GM21619 (cell line): Measurements from ENCODE around the gene ZSCAN12.

Source experiments
- ATAC-seq: cut with Tn5 transposase; IDR thresholded peaks from one replicate; pipeline ENCODE4 v1.9.1; 2021; ENCODE audit not compliant: unreplicated experiment

The ZSCAN12 gene

GRCh38 chr6:28354688-28355554 is 44.6 kb downstream of the ZSCAN12 start:
- ATAC-seq: no peak

- no peak for ATAC-seq
Observed at GRCh38 chr6:28353981-28354676, 45.4 kb downstream of the ZSCAN12 start.

DNA sequence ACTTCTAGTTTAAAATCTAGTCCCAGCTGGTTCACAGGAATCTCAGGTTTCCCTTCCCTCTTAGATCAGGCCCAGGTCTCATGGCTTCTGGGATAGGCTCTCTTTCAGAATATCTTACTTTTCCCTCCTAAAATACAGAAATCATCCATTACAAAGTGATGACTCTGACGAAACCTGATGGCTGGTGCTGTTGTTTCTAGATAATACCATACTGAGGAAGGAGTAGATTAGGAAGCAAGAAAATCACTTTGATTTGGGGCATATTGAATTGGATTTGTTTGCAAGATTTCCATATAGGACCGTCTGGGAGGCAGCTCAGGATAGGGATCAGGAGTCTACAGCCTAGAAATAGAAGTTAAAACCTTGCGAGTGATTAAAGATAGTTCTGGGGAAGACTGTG is 46.2 kb downstream of the ZSCAN12 start:
- ATAC-seq: no peak

DNA sequence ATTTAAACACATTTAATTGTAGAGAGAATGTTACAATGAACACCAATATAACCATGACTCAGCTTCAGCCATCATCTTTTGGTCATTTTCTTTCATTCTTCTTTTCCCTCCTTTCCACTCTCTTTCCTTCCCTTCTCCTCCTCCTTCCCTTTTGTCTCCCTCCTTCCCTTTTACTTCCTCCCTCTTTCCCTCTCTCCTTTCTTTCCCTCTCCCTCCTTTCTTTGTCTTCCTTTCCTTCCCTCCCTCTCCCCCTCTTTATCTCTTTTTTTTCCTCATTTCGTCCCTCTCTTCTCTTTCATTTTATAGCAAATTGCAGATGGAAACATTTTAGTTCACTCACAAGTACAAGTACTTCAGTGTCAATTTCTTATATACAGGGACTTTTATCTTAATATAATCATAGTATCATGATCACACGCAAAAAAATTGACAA is 48.0 kb downstream of the ZSCAN12 start:
- no peak for ATAC-seq

GRCh38 chr6:28351087-28351486 is 48.5 kb downstream of the ZSCAN12 start:
- no peak for ATAC-seq

GRCh38 chr6:28349892-28350737 is 49.4 kb downstream of the ZSCAN12 start, which contains the start of gene ZKSCAN3:
TSS of gene ZKSCAN3 (plus strand) at chr6:28349947. CDS start at chr6:28359587, 9,640 bp downstream.
- ATAC-seq: peak; percentile 97

DNA sequence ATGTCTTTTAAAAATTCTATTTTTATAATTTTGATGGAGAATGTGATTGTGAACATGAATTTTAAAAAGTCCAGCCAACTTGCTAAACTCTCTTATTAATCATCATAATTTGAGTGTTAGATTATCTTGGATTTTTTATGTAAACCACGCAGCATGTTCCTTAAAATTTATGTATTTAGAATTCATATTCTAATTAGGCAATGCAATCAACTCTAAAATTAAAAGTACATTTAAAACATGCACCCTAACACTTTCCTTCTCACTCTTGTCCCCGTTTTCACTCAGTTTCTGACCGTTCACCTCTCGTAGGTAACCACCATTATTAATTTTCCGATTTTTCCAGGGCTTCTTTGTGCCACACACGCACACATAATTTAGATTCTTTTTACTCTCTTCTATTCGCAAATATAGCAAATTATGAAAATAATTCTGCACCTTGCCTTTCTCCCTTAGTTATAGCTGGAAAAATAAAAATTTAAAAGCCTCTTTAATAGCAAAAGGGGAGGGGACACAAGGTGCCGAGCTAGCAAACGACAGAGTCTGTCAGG is 50.1 kb downstream of the ZSCAN12 start:
- no peak for ATAC-seq

GRCh38 chr6:28347119-28347518 is 52.4 kb downstream of the ZSCAN12 start:
- no peak for ATAC-seq

- ATAC-seq: no peak
Observed at GRCh38 chr6:28345201-28345600, 54.3 kb downstream of the ZSCAN12 start.

DNA sequence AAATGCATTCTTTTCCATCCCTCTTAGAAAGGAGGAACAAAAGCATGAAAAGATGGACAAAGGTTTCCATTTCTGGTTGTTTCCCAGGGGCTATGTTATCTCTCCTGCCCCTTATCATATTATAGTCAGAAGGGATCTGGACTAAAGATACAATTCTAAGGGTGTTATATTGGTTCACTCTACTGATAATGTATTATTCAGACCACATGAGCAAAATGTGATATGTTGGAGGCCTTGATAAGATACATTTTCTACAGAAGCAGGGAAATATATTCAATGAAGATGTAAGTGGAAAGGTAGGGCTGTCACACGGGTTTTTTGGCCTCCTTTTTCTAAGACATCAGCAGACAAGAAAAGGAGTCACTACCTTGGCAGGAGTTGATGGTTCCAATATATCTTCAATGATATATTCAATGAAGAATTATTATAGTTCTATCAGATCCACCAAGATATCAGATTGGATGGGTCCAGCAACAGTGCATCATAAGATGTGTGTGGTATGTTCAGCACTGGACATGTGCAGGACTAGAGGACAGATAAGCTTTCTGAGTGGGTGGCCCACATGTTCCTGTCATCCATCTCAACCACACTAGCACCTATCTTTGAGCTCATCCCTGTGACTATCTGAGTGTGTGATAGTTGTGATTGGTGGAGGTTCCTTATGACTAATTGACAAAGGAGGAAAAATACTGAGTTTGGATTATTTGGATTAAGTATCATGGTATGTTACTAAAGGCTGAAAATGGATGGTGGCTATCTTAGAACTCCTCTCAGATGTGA is 55.5 kb downstream of the ZSCAN12 start:
- ATAC-seq: no peak

DNA sequence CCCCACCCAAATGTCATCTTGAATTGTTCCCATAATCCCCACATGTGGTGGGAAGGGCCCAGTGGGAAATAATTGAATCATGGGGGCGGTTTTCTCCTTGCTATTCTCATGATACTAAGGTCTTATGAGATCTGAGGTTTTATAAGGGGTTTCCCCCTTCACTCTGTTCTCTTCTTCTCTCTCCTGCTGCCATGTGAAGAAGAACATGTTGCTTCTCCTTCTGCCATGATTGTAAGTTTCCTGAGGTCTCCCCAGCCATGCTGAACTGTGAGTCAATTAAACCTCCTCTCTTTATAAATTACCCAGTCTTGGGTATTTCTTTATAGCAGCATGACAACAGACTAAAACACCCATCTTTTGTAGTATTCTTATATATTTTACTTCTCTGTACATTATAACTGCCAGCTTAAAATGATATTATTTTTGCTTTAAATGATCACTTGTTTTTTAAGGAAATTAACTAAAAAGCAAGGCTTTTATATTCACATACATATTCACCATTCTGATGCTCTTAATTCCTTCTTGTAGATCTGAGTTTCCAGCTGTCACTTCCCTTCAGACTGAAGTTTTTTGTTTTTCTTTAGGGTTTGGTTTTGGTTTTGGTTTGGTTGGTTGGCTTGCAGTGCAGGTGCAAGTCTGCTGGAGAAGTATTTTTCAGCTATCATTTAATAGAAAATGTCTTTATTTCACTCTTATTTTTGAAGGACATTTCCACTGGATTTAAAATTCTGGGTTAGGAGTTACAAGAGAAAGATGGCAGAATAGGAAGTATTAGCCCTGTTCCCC is 59.0 kb downstream of the ZSCAN12 start:
- no peak for ATAC-seq

- ATAC-seq: no peak
Observed at GRCh38 chr6:28337121-28337520, 62.4 kb downstream of the ZSCAN12 start.

- ATAC-seq: peak; percentile 33
Observed at GRCh38 chr6:28336284-28337120, 63.0 kb downstream of the ZSCAN12 start.

DNA sequence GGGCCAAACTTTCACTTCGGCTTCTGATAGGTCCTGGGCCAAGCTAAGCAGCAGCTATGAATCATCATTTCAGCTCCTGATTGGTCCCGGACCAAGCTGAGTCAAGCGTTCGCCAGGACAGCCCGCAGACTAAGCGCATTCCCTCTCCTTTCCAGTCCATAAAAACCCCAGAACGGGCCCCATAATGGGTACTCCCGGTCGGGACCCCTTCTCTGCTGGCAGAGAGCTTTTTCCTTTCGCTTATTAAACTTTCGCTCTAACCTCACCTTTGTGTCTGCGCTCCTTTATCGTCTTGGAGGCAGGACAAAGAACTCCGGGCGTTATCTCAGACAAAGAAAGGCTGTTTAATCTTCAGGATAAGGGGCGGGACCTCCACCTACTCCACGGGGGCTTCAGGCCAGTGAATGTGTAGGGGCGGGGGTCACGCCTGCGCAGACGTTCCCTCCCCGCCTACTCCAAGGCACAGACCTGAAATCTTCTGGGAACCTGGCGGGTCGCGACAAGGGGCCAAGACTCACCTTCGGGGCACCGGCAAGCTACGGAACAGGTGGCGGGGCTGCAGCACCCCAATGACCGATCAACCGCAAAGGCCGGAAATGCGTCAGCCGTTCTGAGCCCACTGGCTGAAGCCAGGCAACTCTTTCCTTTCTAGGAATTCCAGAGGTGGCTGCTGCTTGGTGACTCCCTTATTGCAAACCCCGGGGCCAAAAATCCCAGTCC is 63.8 kb downstream of the ZSCAN12 start, which contains the start of gene ZSCAN31:
ZSCAN31 (minus strand) TSS at position 585 of the 720 bp plus-strand sequence. CDS start 6,465 bp downstream, outside the sequence.
- peak; percentile 85 for ATAC-seq

GRCh38 chr6:28335040-28335563 is 64.4 kb downstream of the ZSCAN12 start:
- ATAC-seq: no peak

- ATAC-seq: no peak
Observed at GRCh38 chr6:28334286-28335039, 65.1 kb downstream of the ZSCAN12 start.

GRCh38 chr6:28333599-28334018 is 65.9 kb downstream of the ZSCAN12 start:
- ATAC-seq: no peak
